ENCODE measurements around the gene PKNOX2.

The PKNOX2 gene, protein sequence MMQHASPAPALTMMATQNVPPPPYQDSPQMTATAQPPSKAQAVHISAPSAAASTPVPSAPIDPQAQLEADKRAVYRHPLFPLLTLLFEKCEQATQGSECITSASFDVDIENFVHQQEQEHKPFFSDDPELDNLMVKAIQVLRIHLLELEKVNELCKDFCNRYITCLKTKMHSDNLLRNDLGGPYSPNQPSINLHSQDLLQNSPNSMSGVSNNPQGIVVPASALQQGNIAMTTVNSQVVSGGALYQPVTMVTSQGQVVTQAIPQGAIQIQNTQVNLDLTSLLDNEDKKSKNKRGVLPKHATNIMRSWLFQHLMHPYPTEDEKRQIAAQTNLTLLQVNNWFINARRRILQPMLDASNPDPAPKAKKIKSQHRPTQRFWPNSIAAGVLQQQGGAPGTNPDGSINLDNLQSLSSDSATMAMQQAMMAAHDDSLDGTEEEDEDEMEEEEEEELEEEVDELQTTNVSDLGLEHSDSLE

DNA sequence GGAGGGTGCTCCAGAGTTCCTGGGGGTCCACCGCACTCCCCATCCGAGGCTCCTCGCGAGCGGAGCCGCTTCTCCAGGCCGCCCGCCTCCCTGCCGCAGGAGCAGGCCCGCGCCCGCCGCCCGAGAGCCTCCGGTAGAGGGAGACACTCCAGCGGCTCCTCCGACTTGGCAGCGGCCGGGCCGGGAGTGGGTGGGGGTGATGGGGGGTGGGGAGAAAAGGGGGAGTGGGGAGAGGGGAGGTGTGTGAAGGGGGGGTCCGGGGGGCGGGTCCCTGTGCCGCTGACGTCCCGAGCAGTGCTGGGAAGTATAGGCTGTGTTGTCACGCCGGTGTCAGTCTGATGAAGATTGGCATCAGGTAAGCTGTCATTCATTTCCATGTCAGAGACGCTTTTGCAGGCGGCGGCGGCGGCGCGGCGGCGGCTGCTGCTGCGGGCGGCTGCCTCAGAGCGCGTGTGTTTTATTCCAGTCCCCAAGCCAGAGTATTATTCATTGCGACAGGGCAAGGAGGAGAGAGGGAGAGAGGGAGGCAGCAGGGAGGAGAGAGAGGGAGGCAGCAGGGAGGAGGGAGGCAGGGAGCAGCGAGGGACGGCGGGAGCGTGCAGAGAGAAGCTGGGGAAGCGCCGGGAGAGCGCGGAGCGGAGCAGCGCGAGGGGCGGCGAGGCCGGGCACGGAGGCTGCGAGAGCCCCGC, at the start of gene PKNOX2:
Gene PKNOX2, plus strand, starts transcription at position 330 of the 689 bp plus-strand sequence. CDS start 186,555 bp downstream, outside the sequence.
- DNase-seq (ENCODE audit: low read depth in 4 of 4, low spot score in 1 of 4): peak; percentile 30 to 67 (median 52)

DNA sequence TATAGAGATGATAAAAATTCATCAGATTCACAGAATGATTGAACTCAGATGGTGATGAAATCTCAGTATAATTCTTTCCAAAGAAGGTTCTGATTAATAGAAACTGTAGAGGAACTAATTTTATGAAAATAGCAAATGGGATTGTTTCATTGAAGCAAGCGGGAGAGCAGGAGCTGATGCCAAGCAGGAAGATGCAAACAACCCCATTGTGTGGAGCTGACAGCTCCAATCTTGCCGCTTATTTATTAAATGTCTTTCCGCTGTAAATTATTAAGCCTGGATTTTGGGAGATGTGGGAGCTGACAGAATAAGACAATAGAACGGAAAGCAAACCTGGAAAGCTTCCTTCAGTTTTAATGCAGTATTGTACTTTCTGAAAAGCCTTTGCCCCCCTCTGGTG, 47.1 kb upstream of the PKNOX2 start:
- no peak for DNase-seq (ENCODE audit: low read depth in 4 of 4, low spot score in 1 of 4)

DNA sequence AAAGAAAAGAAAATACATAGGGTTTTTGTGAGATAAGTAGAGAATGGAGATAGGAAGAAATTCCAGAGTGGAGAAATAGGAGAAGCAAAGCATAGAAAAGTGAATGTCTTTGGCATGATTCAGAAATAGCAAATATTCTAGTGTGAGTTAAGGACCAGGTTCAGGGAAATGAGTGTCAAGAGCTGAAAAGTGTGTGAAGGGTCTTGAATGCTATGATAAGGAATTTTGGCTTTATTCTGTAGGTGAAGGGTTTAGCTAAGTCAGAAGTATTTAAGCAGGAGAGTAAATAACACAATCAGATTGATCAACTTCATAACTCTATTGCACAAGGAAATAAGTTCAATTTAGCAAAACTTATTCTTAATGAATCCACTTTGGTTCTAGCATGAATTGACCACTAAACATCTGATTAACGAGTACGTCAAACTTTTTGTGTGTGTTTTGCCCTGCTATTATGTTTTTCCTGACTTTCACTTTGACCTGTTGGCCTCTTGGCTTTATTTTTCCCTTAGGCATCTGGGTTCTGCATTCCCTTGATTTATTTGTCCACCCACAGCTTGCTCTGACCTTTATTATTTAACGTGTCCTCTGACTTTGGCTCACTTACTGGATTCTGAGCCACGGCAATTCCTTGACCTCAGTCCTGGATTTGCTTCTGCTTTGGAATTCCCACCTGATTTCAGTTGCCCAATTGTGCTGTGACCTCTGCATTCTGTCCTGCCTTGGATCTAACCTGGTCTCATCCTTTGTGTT, 41.2 kb upstream of the PKNOX2 start:
- no peak for DNase-seq (ENCODE audit: low read depth in 4 of 4, low spot score in 1 of 4)

DNA sequence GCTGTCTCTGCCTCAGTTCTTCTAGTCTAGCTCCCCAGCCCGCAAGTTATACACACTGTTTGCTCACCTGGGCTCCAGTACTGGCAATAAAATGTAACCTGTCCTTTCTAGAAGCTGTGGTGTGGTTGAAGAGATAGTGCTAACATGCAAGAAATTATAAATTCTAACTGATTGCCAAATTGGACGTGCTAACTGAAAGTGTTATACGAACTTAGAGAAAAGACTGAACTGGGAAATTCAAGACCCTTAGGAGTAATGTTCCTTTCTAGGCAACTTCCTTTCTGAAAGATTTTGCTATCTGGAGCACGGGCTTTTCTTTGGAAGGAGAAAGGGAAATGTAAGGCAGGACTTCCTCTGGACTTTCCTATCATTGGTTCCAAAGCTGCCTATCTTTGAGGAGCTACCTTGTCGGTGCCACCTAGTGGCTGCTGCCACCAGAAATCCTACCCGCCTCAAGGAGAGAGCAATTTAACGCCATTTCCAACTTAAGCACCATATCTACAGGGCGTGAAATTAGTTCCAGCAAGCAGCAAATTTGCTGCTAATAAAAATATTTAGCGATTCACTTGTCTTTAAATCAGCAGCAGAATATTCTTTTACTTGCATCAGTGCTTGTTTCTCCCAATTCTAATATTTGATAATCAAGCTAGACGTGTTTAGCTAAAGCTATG, 40.5 kb upstream of the PKNOX2 start:
- peak in 1 of 4 experiments; percentile 10 for DNase-seq (ENCODE audit: low read depth in 4 of 4, low spot score in 1 of 4)

DNA sequence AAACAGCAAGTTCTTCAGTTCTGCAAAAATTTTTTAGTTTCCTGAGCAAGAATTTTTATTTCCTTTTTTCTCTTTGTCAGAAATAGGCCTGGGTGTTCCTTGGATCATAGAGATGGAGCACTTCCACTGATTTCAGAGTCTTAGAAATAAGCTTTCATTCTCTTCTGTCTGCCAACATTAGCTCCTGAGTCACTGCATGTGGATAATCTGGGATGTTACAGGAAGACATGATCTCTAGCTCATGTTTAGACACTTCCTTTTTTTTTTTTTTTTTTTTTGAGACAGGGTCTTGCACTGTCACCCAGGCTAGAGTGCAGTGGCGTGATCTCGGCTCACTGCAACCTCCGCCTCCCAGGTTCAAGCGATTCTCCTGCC, 39.9 kb upstream of the PKNOX2 start:
- DNase-seq (ENCODE audit: low read depth in 4 of 4, low spot score in 1 of 4): no peak

DNA sequence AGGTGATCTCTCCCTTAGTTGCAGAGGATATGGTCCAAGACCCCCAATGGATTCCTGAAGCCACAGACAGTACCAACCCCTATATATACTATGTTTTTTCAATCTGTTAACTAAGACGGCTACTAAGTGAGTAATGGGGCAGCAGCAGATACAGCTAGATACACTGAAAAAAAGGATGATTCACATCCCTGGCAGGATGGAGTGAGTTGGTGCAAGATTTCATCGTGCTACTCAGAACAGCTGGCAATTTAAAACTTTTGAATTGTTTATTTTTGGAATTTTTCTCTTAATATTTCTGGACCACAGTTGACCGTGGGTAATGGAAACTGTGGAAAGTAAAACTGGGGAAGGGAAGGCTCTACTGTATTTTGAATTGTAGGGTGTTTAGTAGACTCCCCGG, 36.1 kb upstream of the PKNOX2 start:
- DNase-seq (ENCODE audit: low read depth in 4 of 4, low spot score in 1 of 4): no peak

DNA sequence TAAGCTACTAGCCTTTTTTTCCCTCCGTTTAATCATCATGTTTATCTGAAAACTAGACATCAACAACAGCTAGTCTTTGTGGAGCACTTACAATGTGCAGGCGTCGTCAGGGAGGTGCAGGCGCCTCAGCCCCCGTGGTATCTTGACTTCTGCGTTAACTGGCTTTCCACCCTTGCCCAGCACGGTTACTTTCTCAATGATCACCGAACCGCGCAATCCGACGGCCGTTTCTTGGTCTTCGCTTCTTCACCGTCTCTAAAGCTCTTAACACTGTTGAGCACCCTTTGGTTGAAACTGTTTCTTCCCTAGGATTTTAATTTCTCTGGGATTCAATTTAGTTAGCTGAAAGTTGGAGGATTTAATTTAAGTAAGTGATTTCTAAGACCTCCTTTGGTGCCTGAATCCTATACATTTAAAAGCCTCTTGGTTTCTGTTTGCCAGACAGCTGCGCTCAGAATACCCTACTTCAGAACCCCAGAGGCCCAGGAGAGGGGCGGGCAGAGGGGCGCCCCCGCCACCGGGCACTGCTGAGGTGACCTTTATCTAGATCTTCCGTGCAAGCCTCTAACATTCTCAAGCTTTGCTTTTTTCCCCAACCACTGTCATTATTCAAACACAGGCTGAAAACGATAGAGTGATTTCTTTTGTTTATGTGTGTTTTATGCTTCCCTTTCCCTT, 35.1 kb upstream of the PKNOX2 start:
- no peak for DNase-seq (ENCODE audit: low read depth in 4 of 4, low spot score in 1 of 4)

DNA sequence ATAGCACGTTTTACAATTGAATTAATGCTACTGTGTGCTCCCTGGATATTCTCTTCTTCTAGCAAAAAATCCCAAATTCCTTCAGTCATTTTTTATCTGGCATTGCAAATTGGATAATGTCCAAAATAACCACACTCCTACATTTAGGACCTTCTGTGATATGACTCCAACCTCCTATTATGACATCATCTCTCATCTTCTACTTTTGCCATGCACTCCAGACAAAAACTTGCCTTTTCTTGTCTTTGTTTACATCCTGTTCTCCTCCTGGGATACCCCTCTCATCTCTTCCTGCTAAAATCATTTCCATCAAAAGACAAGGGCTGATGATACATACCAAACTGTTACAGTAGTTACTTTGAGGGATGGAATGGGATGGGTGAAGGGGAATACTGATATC, 32.5 kb upstream of the PKNOX2 start:
- no peak for DNase-seq (ENCODE audit: low read depth in 4 of 4, low spot score in 1 of 4)

DNA sequence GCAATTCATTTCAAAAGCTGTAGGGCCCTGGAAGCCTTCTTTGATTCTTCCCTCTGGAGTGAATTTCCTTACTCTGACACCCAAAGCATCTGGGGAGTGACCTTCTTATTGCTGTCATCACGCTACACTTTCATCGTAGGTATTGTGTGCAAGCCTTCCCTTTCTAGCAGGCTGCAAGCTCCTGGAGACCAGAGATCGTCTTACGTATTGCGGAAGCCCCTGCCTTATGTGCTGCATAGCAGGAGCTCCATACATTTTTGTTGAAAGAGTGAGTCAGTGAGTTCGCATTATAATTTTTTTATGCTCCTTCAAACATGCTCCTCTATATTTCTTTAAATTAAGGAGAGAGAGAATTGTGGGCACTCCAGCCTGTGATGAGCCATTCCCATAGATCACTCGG, 32.0 kb upstream of the PKNOX2 start:
- no peak for DNase-seq (ENCODE audit: low read depth in 4 of 4, low spot score in 1 of 4)

DNA sequence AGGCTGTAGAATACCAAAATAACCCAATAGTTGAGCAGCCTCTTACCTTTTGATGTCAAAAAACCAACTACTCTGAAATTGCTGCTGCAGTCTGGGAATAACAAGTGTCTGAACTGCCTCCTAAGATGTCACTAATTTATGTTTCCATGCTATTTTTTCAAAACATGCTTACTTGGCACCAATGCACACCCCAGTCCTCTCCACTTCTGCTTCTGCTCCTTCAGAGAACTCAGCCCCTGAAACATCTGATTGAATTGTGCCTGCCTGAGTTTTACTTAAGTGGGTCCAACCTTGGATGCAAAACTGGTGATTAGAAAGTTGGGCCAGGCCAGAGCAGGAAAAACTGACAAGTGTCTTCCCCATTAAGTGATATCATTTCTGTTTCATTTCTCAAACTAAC, 28.6 kb upstream of the PKNOX2 start:
- DNase-seq (ENCODE audit: low read depth in 4 of 4, low spot score in 1 of 4): no peak

DNA sequence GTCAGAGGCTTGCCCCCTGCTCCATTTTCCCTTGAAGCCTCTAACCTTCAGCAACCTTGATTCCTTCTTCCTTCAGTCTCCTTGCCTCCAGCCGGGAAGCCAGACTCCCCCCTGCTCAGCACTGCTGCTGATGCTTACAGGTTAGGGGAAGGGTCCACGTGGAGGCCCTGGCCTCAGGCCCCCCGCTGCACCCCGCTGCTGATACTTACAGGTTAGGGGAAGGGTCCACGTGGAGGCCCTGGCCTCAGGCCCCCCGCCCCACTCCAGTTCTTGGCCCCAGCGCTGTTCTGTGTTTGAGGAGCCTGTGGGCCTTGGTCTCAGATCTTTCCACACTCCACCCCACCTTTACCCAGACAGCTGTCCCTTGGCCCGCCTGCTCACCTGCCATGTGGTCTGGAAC, 25.6 kb upstream of the PKNOX2 start:
- no peak for DNase-seq (ENCODE audit: low read depth in 4 of 4, low spot score in 1 of 4)

DNA sequence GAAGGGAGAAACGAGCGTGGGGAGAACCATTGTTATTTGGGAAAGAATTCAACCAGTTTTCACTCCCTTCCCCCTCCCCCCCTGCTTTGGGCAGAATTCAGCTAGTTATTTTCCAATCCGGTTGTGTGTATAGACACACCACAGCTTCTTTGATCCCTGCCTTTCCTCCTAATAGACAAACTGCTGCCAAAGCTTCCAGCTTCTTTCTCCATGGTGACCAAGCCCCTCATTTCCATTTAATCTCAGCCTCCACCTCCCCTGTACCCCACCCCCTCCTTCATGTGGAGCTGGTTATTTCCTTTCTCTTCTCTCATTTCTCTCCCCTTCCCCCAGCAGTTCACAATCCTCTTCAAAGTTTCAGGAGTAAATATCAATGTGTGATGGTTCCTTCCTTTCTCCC, 24.8 kb upstream of the PKNOX2 start:
- no peak for DNase-seq (ENCODE audit: low read depth in 4 of 4, low spot score in 1 of 4)

DNA sequence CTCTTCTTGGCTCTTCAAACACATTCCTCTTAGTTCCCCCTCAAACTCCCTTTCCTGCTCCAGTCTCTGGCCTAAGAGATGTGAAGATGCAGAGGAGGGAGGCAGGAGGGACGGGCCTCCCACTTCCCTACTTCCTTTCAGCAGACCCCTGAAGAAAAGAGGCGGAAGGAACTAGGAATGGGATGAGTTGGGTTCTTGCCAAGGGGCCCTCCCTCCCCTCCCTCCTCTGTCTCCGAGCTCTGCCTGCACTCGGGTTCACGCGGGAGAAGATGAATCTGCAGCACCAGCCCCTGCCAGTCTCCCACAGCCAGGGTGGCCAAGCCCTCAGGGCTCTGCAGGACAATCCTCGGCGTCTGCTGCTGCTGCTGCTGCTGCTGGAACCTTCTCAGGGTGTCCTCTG, 24.3 kb upstream of the PKNOX2 start:
- DNase-seq (ENCODE audit: low read depth in 4 of 4, low spot score in 1 of 4): no peak

DNA sequence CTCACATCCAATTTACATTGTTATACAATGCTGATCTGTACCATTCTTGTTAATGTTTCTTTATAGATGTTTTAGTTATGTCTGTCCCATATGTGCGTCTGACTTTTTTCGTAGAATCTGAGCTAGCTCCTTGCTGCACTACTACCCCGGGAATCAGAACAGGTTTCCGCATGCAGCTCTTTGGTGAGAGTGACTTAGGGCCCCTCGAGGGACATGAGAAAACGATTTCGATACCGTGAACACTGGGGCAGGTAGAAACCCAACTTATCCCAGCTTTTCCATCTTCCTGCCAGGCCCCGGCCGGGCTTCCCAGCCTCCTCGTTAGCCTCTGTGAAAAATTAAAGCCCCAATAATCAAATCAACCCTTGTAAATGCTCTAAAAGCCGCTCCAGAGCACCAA, 23.4 kb upstream of the PKNOX2 start:
- no peak for DNase-seq (ENCODE audit: low read depth in 4 of 4, low spot score in 1 of 4)

DNA sequence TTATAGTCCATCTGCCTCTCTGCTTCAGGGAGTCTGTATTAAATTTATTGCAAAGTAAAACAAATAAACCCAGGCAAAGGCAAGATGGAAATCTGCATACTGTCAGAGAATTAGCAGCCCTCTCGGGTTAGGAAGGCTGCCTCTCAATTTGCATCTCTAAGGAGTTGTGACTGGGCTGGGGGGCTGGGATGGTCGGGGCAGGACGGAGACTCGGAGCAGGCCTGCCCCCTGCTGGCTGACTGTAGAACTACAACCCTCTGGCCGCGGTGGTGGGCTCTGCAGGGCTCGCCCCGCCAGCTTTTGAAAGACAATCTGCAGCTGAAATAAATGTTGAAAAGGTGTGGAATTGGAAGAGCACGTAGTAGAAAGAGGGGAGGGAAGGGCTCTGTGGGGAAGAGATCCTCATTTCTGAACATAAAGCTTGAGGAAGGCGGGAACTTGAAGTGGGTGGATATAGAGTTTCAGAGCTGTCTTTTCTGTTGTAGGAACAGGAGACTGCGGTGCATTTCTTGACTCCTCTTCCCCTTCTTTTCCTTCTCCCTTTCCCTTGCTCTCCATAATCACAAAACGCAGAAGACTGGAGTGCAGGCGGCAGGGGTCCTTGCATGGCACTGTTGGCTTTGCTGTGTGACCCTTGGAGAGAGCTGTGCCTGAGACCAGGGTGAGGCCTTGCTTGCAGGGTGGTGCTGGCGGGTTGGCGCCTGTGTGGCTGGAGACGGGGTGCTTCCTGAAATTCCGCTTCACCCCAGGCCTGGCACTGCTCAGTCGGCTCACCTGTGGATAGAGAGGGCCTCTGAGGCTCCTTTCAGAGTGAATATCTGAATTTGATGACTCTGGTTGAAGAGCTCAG, 22.6 kb upstream of the PKNOX2 start:
- peak in 3 of 4 experiments; percentile 27 to 47 (median 36) for DNase-seq (ENCODE audit: low read depth in 4 of 4, low spot score in 1 of 4)

DNA sequence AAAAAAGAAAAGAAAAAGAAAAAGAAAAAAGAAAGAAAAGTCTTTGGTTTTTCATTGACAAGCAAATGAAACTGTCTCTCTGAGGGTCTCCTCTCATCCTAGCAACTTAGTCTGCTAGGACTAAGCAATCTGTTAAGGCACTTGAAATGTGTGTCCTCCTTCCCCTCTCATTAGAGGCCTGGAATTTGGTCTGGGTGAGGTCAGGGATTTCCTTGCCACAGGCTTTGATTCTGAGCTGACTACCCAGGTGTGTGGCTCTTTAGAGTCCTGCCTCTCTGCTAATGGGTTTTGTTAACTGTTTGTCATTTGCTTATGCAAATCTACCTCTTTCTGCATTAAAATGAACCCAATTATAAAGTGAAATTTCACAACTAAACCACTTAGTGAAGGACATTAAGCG, 18.3 kb upstream of the PKNOX2 start:
- no peak for DNase-seq (ENCODE audit: low read depth in 4 of 4, low spot score in 1 of 4)

DNA sequence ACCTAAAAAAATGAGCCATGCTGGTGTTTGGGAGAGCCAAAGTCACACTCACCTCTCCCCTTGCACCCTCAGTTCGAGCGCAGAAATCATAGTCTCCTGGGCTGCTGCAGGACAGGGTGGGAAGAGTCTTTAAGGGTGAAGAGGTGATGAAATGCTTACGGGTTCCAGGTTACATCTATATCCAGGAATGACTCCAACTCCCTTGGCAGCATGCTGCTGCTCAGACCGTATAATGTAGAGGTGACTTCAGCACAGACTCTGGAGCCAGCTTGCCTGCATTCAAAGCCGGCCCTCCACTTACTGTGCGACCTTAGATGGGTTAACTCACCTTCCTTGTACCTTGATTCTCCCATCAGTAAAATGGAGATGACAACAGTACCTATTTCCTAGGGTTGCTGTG, 17.3 kb upstream of the PKNOX2 start:
- no peak for DNase-seq (ENCODE audit: low read depth in 4 of 4, low spot score in 1 of 4)

DNA sequence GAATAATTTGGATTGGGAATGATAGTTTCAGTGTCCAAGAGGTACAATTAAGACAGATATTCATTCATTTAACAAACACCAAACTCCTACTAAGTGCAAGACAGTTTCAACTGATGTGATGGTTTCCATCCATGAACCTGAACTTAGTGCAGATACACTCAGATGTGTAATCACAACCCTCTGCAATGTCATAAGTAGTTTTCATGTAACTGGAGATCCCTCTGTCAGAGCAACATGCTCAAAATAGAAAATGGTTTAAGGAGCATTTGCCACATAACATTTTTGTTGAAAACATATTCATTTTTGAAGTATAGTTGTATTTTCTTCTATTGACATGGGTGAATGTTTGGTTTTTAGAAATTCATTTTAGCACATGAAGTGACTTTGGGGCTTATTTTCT, 16.5 kb upstream of the PKNOX2 start:
- no peak for DNase-seq (ENCODE audit: low read depth in 4 of 4, low spot score in 1 of 4)

DNA sequence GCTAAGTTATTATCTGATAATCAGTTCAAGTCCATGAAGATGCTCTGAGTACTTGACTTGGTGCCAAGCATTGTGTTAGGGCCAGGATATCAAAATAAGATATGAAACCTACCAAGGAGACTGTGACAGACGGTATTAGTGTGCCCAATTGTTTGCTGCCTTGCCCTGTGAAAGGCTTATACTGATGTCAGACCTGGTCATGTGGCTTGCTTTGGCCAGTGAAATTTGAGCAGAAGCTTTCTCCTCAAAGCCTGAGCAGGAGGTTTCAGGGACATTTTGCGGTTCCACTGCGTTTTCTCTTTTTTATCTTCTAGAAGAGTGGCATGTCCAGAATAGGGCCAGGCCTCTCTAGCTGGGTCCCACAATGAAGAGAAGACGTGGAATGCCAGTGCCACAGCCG, 15.8 kb upstream of the PKNOX2 start:
- no peak for DNase-seq (ENCODE audit: low read depth in 4 of 4, low spot score in 1 of 4)

DNA sequence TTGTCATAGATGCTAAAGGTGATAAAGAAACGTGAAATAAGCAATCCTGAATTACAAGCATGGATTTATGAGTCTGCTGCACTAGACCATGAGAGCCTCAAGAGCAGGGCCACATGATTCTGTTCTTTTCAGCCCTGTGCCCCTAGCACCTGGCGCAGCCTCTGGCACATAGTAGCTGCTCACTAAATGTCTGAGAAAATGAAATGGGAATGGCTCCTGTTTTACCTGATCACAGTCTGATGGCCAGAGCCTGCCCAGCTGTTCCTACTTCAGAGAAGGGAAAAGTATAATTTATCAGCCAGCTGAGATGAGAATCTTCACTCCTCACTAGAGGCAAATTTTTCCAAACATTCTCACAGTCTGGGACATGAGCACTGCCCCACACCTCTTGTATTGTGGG, 10.7 kb upstream of the PKNOX2 start:
- no peak for DNase-seq (ENCODE audit: low read depth in 4 of 4, low spot score in 1 of 4)

All from stimulated activated CD4-positive, alpha-beta T cell treated with anti-CD3 and anti-CD28 coated beads, Interleukin-1b, Interleukin-23, amount 100 ng/mL, for 24 hours (primary cell).